ENCODE measurements around the gene MGAT3. TPM values are rescaled to one million over a fixed set of nuclear protein-coding genes. Genes with fewer than 3 reads are reported as not detected.

The MGAT3 gene
- total and polyA plus RNA-seq, 2 donors (not counting 1 experiment from before 2014, with no cell fraction given): 11.1 to 27.8 TPM

- ATAC-seq (ENCODE audit: low read depth) (no peak), DNase-seq (no peak)
- Histone ChIP-seq H3K27me3 (replicated peaks in 1 of 4; ENCODE audit: control extremely low read depth in 1 of 4, control insufficient read depth in 3 of 4, insufficient read depth in 4 of 4, low read length in 3 of 4) (no peaks in the 10 kb centered on the region), H3K79me2 (ENCODE audit: control insufficient read depth, insufficient read depth, low read length) (peaks cover 4% of the 10 kb centered on the region), H3K27ac (ENCODE audit: low read length in 2 of 2) (no peak overlapping the region), H3K36me3 (replicated peaks in 1 of 2; ENCODE audit: control extremely low read depth in 1 of 2, control insufficient read depth in 1 of 2, extremely low read depth in 1 of 2, insufficient read depth in 2 of 2, low read length in 1 of 2) (peaks cover 0 to 1% of the 10 kb centered on the region in 2 experiments), H2AFZ (ENCODE audit: insufficient read depth, low read depth, low read length, poor library complexity, severe bottlenecking) (no peak overlapping the region), H4K20me1 (ENCODE audit: control insufficient read depth, insufficient read depth, low read length, poor library complexity, severe bottlenecking) (no peaks in the 10 kb centered on the region), H3K9ac (ENCODE audit: low read length) (no peak overlapping the region), H3K9me3 (ENCODE audit: control extremely low read depth in 1 of 3, control insufficient read depth in 2 of 3, insufficient read depth in 1 of 3, low read length in 2 of 3) (no peaks in the 10 kb centered on the region), H3K4me2 (replicated peaks; ENCODE audit: low read depth, low read length, poor library complexity, severe bottlenecking) (no peak overlapping the region), H3K4me3 (ENCODE audit: control extremely low read depth in 1 of 5, extremely low read depth in 1 of 5, insufficient read depth in 1 of 5, low read depth in 2 of 5, low read length in 4 of 5) (no peak overlapping the region), H3K4me1 (ENCODE audit: control insufficient read depth in 2 of 2, insufficient read depth in 2 of 2, low read length in 2 of 2) (peaks cover 14 to 19% of the 10 kb centered on the region in 2 donors)
- no peak for TF ChIP-seq CTCF (IDR thresholded peaks at IDR 0.05)
- TF ChIP-seq EZH2 (IDR thresholded peaks at IDR 0.05; ENCODE audit: borderline replicate concordance, insufficient read depth, low read depth, low read length, poor library complexity, severe bottlenecking): no peak
- no peak overlapping the region for H3K4me3 Mint-ChIP-seq
- no peak overlapping the region for H3K27ac Mint-ChIP-seq
- POLR2A ChIA-PET: interaction anchor here (0.7 kb wide), 1 partner anchor 550 kb away, joined by 6 read pairs; no protein-coding TSS in a partner anchor
- no peaks in the 10 kb centered on the region for H3K27me3 Mint-ChIP-seq
- H3K4me1 Mint-ChIP-seq: peaks cover 26% of the 10 kb centered on the region
- no CpG with 5 or more reads among the region's 2 CpGs for WGBS (ENCODE audit: insufficient coverage)
- H3K9me3 Mint-ChIP-seq (ENCODE audit: insufficient read depth): no peaks in the 10 kb centered on the region
- intact Hi-C loops (cut with micrococcal nuclease): no loop called here
- CTCF ChIA-PET: interaction anchor here (1.4 to 10.4 kb wide), 3 partner anchors 14 to 30 kb away, joined by 4 to 166 read pairs (median 83); no protein-coding TSS in a partner anchor
Observed at GRCh38 chr22:39498368-39498767, 41.6 kb downstream of the MGAT3 start.

DNA sequence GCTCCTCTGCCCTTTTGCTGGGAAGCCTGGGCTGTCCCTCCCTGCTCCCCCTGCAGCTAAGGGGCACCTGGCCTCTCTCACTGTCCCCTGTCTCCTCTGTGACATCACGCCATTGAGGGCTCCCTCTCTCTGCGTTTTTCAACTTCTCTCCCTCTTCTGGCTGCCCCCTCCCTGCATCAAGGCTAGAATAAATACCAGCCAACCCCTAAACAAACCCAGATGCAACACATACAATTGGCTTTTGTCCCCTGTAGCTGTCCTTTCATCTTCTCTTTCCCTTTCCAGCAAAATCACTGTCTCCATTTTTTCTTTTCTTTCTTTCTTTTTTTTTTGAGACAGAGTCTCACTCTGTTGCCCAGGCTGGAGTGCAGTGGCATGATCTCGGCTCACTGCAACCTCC lies 42.0 kb downstream of the MGAT3 start:
- peaks cover 4% of the 10 kb centered on the region for H4K20me1 ChIP-seq (ENCODE audit: control insufficient read depth, insufficient read depth, low read length, poor library complexity, severe bottlenecking)
- no peak overlapping the region for H3K27ac Mint-ChIP-seq
- H3K36me3 ChIP-seq (replicated peaks in 1 of 2; ENCODE audit: control extremely low read depth in 1 of 2, control insufficient read depth in 1 of 2, extremely low read depth in 1 of 2, insufficient read depth in 2 of 2, low read length in 1 of 2): peaks cover 0 to 6% of the 10 kb centered on the region in 2 experiments
- TF ChIP-seq CTCF (IDR thresholded peaks at IDR 0.05) (no peak), EZH2 (IDR thresholded peaks at IDR 0.05; ENCODE audit: borderline replicate concordance, insufficient read depth, low read depth, low read length, poor library complexity, severe bottlenecking) (no peak)
- no peaks in the 10 kb centered on the region for H3K9me3 Mint-ChIP-seq (ENCODE audit: insufficient read depth)
- H3K4me2 ChIP-seq (replicated peaks; ENCODE audit: low read depth, low read length, poor library complexity, severe bottlenecking): no peak overlapping the region
- H3K27ac ChIP-seq (ENCODE audit: low read length in 2 of 2): no peak overlapping the region
- no peaks in the 10 kb centered on the region for H3K9me3 ChIP-seq (ENCODE audit: control extremely low read depth in 1 of 3, control insufficient read depth in 2 of 3, insufficient read depth in 1 of 3, low read length in 2 of 3)
- peaks cover 28% of the 10 kb centered on the region for H3K4me1 Mint-ChIP-seq
- ATAC-seq (ENCODE audit: low read depth): no peak
- H2AFZ ChIP-seq (ENCODE audit: insufficient read depth, low read depth, low read length, poor library complexity, severe bottlenecking): no peak overlapping the region
- intact Hi-C loops (cut with micrococcal nuclease): no loop called here
- no peak for DNase-seq
- H3K4me3 ChIP-seq (ENCODE audit: control extremely low read depth in 1 of 5, extremely low read depth in 1 of 5, insufficient read depth in 1 of 5, low read depth in 2 of 5, low read length in 4 of 5): no peak overlapping the region
- 89% methylated on average over 2 of the region's 3 CpGs for WGBS (ENCODE audit: insufficient coverage)
- H3K4me1 ChIP-seq (ENCODE audit: control insufficient read depth in 2 of 2, insufficient read depth in 2 of 2, low read length in 2 of 2): peaks cover 18 to 24% of the 10 kb centered on the region in 2 donors
- POLR2A ChIA-PET: no interaction called here
- H3K27me3 ChIP-seq (replicated peaks in 1 of 4; ENCODE audit: control extremely low read depth in 1 of 4, control insufficient read depth in 3 of 4, insufficient read depth in 4 of 4, low read length in 3 of 4): no peaks in the 10 kb centered on the region
- CTCF ChIA-PET: interaction anchor here (1.4 to 10.4 kb wide), 3 partner anchors 14 to 30 kb away, joined by 4 to 166 read pairs (median 83); no protein-coding TSS in a partner anchor
- H3K4me3 Mint-ChIP-seq: no peak overlapping the region
- H3K27me3 Mint-ChIP-seq: no peaks in the 10 kb centered on the region
- H3K79me2 ChIP-seq (ENCODE audit: control insufficient read depth, insufficient read depth, low read length): peaks cover 8% of the 10 kb centered on the region
- H3K9ac ChIP-seq (ENCODE audit: low read length): no peak overlapping the region
